GM23338 (cell line): Measurements from ENCODE around the gene B4GALT3.

Source experiments
- CREB1 ChIP-seq: fragments of 250-450 bp; sonication (Bioruptor Pico); IDR thresholded peaks from 2 replicates; pipeline ENCODE4 v1.5.0; 2020; ENCODE audit warnings: low read depth, mild to moderate bottlenecking, moderate library complexity
- CTCF ChIP-seq, 2 experiments: fragments of 200-600 bp in 1 of 2; sonication (generic) in 1 of 2; conservative IDR thresholded peaks; 2 replicates each; pipeline versions ENCODE4 v1.5.1 to v1.6.1; 2016 to 2017; ENCODE audit warnings: antibody characterized with exemption in 2 of 2, low read depth in 2 of 2, mild to moderate bottlenecking in 2 of 2, moderate library complexity in 1 of 2
- JUNB ChIP-seq: IDR thresholded peaks from one replicate; pipeline ENCODE4 v1.6.1; 2016; ENCODE audit warnings: antibody characterized with exemption; ENCODE audit not compliant: unreplicated experiment
- POLR2AphosphoS5 ChIP-seq: IDR thresholded peaks from 2 replicates; pipeline ENCODE4 v1.6.1; 2016; ENCODE audit warnings: antibody characterized with exemption, low read depth
- STAT1 ChIP-seq: IDR thresholded peaks from one replicate; pipeline ENCODE4 v1.6.1; 2016; ENCODE audit warnings: antibody characterized with exemption; ENCODE audit not compliant: unreplicated experiment

GRCh38 chr1:161132410-161133219, 44.7 kb downstream of the B4GALT3 start, which contains the start of gene DEDD:
- peak in 1 of 2 experiments; percentile 26; a peak in 2 of 4 replicates for TF ChIP-seq CTCF (conservative IDR thresholded peaks at IDR 0.05; ENCODE audit: low read depth in 2 of 2)
- TF ChIP-seq STAT1, result no peak
- 0 out of 2 replicates have a peak, but pooled peaks have one; percentile 49 for TF ChIP-seq POLR2AphosphoS5
- TF ChIP-seq CREB1 (CRISPR knock-in tag), result peak; percentile 46
- no peak for TF ChIP-seq JUNB
